Liver (tissue), 9 donors: ENCODE data around the gene GRID1. TPM values are rescaled to one million over a fixed set of nuclear protein-coding genes. Genes with fewer than 3 reads are reported as not detected.

Experiments used
- DNase-seq: peaks from one replicate; pipeline ENCODE4 v3.0.0-alpha.2; 2017; ENCODE audit warnings: low spot score
- H3K27ac ChIP-seq, 2 donors: one replicate each; pipeline ENCODE4 v1.7.0; 2013; ENCODE audit warnings: inconsistent platforms in 2 of 2, low read length in 2 of 2, control low read depth in 1 of 2, low read depth in 1 of 2, mild to moderate bottlenecking in 1 of 2
- H3K27me3 ChIP-seq, 4 donors: one replicate each; pipeline versions ENCODE4 v1.6.1 to v1.7.0; 2013; ENCODE audit warnings: low read length in 3 of 4, inconsistent platforms in 1 of 4, mild to moderate bottlenecking in 1 of 4, moderate library complexity in 1 of 4; ENCODE audit not compliant: control insufficient read depth in 4 of 4, insufficient read depth in 4 of 4
- H3K36me3 ChIP-seq, 4 donors: one replicate each; pipeline versions ENCODE4 v1.6.1 to v1.7.0; 2013; ENCODE audit warnings: low read length in 3 of 4, mild to moderate bottlenecking in 3 of 4, low read depth in 1 of 4, moderate library complexity in 1 of 4; ENCODE audit not compliant: control insufficient read depth in 4 of 4, insufficient read depth in 3 of 4
- H3K4me1 ChIP-seq, 4 donors: one replicate each; pipeline versions ENCODE4 v1.6.1 to v1.7.0; 2013; ENCODE audit warnings: low read length in 3 of 4, mild to moderate bottlenecking in 3 of 4, moderate library complexity in 1 of 4; ENCODE audit not compliant: control insufficient read depth in 4 of 4, insufficient read depth in 4 of 4
- H3K4me3 ChIP-seq, 3 donors: one replicate each; pipeline versions ENCODE4 v1.6.1 to v1.7.0; 2013; ENCODE audit warnings: low read length in 3 of 3, control low read depth in 1 of 3, low read depth in 1 of 3, mild to moderate bottlenecking in 1 of 3
- H3K9ac ChIP-seq, 2 donors: one replicate each; pipeline ENCODE4 v1.7.0; 2013; ENCODE audit warnings: low read length in 2 of 2, mild to moderate bottlenecking in 2 of 2, moderate library complexity in 2 of 2, control low read depth in 1 of 2, low read depth in 1 of 2
- H3K9me3 ChIP-seq, 4 donors: one replicate each; pipeline versions ENCODE4 v1.6.1 to v1.7.0; 2013; ENCODE audit warnings: low read length in 3 of 4; ENCODE audit not compliant: control insufficient read depth in 4 of 4
- ATF3 ChIP-seq: IDR thresholded peaks from 2 replicates; pipeline ENCODE4 v1.6.1; 2016; ENCODE audit warnings: antibody characterized with exemption
- CTCF ChIP-seq: fragments of 150-350 bp; IDR thresholded peaks from 2 replicates; pipeline ENCODE4 v1.5.1; 2017; ENCODE audit warnings: improper control_type of control experiment, low read depth, low read length; ENCODE audit not compliant: missing input control
- EGR1 ChIP-seq, 2 donors: IDR thresholded peaks; 2 replicates each; pipeline ENCODE4 v1.6.1; 2016 to 2018; ENCODE audit warnings: antibody characterized with exemption in 2 of 2, low read depth in 2 of 2
- FOXA1 ChIP-seq: IDR thresholded peaks from 2 replicates; pipeline ENCODE4 v1.6.1; 2016; ENCODE audit warnings: antibody characterized with exemption
- FOXA2 ChIP-seq: IDR thresholded peaks from 2 replicates; pipeline ENCODE4 v1.6.1; 2016; ENCODE audit warnings: antibody characterized with exemption
- GABPA ChIP-seq, 2 donors: IDR thresholded peaks in 1 of 2; conservative IDR thresholded peaks in 1 of 2; 2 replicates each; pipeline ENCODE4 v1.6.1; 2016; ENCODE audit warnings: antibody characterized with exemption in 2 of 2, mild to moderate bottlenecking in 1 of 2, moderate library complexity in 1 of 2
- HNF4A ChIP-seq, 2 donors: conservative IDR thresholded peaks; 2 replicates each; pipeline ENCODE4 v1.6.1; 2016; ENCODE audit warnings: antibody characterized with exemption in 2 of 2, mild to moderate bottlenecking in 2 of 2
- HNF4G ChIP-seq: IDR thresholded peaks from 2 replicates; pipeline ENCODE4 v1.6.1; 2016; ENCODE audit warnings: antibody characterized with exemption
- JUND ChIP-seq, 2 donors: IDR thresholded peaks; 2 replicates each; pipeline ENCODE4 v1.6.1; 2016; ENCODE audit warnings: antibody characterized with exemption in 2 of 2
- NR2F2 ChIP-seq: IDR thresholded peaks from 2 replicates; pipeline ENCODE4 v1.6.1; 2016; ENCODE audit warnings: antibody characterized with exemption
- RAD21 ChIP-seq, 2 donors: IDR thresholded peaks; 2 replicates each; pipeline ENCODE4 v1.6.1; 2016; ENCODE audit warnings: antibody characterized with exemption in 2 of 2, mild to moderate bottlenecking in 2 of 2
- RXRA ChIP-seq, 2 donors: IDR thresholded peaks; 2 replicates each; pipeline ENCODE4 v1.6.1; 2017 to 2018; ENCODE audit warnings: antibody characterized with exemption in 2 of 2, mild to moderate bottlenecking in 1 of 2
- SP1 ChIP-seq: IDR thresholded peaks from 2 replicates; pipeline ENCODE4 v1.6.1; 2018; ENCODE audit warnings: antibody characterized with exemption, mild to moderate bottlenecking
- TAF1 ChIP-seq: conservative IDR thresholded peaks from 2 replicates; pipeline ENCODE4 v1.6.1; 2016; ENCODE audit warnings: antibody characterized with exemption, mild to moderate bottlenecking
- YY1 ChIP-seq: IDR thresholded peaks from 2 replicates; pipeline ENCODE4 v1.6.1; 2016; ENCODE audit warnings: antibody characterized with exemption, mild to moderate bottlenecking
- WGBS: extraction: QIAGEN DNeasy Blood & Tissue Kit; methylation state at CpG from one replicate; pipeline ENCODE4 v1.1.7; 2013; 5-methylcytosine and 5-hydroxymethylcytosine counted together
- polyA plus RNA-seq, 2 donors: library from polyadenylated mRNA; stranded (reverse) in 1 of 2; unstranded in 1 of 2; fragments of 200-250 nt in 1 of 2; fragments of >200 nt in 1 of 2; fragmentation: Nextera tagmentation in 1 of 2; extraction: Ambion mirVana in 1 of 2; gene quantifications; one replicate each; pipeline versions ENCODE4 v1.2.1 to v1.2.3, GENCODE V29; 2013 to 2015
- total RNA-seq, 2 donors: library from RNA; depleted of rRNA; stranded (reverse); fragments of >200 nt; gene quantifications; one replicate each; pipeline ENCODE4 v1.2.3, GENCODE V29; 2014
- TF ChIP-seq, protein P1 (sequence below): IDR thresholded peaks from 2 replicates; pipeline ENCODE4 v1.6.1; 2016; ENCODE audit warnings: antibody characterized with exemption
- TF ChIP-seq, protein P2 (sequence below): IDR thresholded peaks from 2 replicates; pipeline ENCODE4 v1.6.1; 2016; ENCODE audit warnings: antibody characterized with exemption, mild to moderate bottlenecking
- TF ChIP-seq, protein P3 (sequence below): IDR thresholded peaks from 2 replicates; pipeline ENCODE4 v1.6.1; 2016; ENCODE audit warnings: antibody characterized with exemption
- donor health status: healthy.
- donor health status: healthy.
- donor health status: healthy.
- donor health status: healthy.
- donor health status: healthy.

The GRID1 gene
- total and polyA plus RNA-seq, 4 donors = 0.09 to 0.17 (median 0.14) TPM; not detected in 1

- H3K27me3 ChIP-seq = no peaks in the 10 kb centered on the region
- H3K4me3 ChIP-seq = no peak overlapping the region
- H3K36me3 ChIP-seq = no peaks in the 10 kb centered on the region
- no peak overlapping the region for H3K9ac ChIP-seq
- 74% methylated on average over 3 of the region's 3 CpGs for WGBS
- peaks cover 1 to 11% (median 7%) of the 10 kb centered on the region in 4 donors for H3K4me1 ChIP-seq
- DNase-seq = no peak
- no peak overlapping the region for H3K27ac ChIP-seq
- TF ChIP-seq NR2F2 (no peak), GABPA (IDR thresholded peaks at IDR 0.05 in 1 of 2, conservative IDR thresholded peaks at IDR 0.05 in 1 of 2) (no peak), RXRA (IDR thresholded peaks at IDR 0.05) (no peak), YY1 (no peak), HNF4A (conservative IDR thresholded peaks at IDR 0.05) (no peak), EGR1 (IDR thresholded peaks at IDR 0.05; ENCODE audit: low read depth in 2 of 2) (no peak)
- TF ChIP-seq, protein P1, sequence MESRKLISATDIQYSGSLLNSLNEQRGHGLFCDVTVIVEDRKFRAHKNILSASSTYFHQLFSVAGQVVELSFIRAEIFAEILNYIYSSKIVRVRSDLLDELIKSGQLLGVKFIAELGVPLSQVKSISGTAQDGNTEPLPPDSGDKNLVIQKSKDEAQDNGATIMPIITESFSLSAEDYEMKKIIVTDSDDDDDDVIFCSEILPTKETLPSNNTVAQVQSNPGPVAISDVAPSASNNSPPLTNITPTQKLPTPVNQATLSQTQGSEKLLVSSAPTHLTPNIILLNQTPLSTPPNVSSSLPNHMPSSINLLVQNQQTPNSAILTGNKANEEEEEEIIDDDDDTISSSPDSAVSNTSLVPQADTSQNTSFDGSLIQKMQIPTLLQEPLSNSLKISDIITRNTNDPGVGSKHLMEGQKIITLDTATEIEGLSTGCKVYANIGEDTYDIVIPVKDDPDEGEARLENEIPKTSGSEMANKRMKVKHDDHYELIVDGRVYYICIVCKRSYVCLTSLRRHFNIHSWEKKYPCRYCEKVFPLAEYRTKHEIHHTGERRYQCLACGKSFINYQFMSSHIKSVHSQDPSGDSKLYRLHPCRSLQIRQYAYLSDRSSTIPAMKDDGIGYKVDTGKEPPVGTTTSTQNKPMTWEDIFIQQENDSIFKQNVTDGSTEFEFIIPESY = no peak
- TF ChIP-seq, protein P2, sequence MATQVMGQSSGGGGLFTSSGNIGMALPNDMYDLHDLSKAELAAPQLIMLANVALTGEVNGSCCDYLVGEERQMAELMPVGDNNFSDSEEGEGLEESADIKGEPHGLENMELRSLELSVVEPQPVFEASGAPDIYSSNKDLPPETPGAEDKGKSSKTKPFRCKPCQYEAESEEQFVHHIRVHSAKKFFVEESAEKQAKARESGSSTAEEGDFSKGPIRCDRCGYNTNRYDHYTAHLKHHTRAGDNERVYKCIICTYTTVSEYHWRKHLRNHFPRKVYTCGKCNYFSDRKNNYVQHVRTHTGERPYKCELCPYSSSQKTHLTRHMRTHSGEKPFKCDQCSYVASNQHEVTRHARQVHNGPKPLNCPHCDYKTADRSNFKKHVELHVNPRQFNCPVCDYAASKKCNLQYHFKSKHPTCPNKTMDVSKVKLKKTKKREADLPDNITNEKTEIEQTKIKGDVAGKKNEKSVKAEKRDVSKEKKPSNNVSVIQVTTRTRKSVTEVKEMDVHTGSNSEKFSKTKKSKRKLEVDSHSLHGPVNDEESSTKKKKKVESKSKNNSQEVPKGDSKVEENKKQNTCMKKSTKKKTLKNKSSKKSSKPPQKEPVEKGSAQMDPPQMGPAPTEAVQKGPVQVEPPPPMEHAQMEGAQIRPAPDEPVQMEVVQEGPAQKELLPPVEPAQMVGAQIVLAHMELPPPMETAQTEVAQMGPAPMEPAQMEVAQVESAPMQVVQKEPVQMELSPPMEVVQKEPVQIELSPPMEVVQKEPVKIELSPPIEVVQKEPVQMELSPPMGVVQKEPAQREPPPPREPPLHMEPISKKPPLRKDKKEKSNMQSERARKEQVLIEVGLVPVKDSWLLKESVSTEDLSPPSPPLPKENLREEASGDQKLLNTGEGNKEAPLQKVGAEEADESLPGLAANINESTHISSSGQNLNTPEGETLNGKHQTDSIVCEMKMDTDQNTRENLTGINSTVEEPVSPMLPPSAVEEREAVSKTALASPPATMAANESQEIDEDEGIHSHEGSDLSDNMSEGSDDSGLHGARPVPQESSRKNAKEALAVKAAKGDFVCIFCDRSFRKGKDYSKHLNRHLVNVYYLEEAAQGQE = no peak
- TF ChIP-seq, protein P3, sequence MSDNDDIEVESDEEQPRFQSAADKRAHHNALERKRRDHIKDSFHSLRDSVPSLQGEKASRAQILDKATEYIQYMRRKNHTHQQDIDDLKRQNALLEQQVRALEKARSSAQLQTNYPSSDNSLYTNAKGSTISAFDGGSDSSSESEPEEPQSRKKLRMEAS = no peak
- peaks cover 0 to 3% (median 0%) of the 10 kb centered on the region in 4 donors for H3K9me3 ChIP-seq
Measured at GRCh38 chr10:86415116-86415515, 48.5 kb upstream of the GRID1 start.

DNA sequence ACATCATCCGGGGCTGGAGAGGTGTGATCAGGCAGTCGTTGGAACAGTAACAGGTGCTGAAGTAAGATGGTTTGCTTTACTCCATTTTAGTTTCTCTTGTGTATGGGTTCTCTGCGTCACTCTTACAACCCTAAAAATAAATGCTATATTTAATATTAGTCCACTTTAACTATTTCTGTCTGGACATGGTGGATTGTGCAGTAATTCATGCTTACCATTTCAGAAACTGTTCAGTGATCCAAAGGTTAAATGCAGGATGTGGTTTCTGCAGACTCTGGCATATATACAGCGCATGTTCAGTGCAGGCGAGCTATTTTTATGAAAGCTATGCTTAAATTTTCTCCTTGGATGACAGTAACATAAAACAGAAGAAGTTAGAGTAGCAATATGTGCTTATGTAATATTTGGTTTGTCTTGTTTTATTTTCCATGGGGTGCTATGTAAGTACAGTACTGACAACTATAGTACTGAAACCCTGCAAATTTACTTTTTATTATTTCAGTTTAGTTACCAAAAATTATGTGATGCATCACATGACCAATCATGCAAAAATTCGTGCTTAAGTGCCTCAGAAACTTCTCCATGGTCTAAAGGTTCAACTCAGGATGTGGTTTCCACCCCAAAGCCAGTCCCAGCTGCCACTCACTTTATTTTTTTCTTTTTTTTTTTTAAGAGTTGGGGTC lies 46.6 kb upstream of the GRID1 start:
- H3K4me1 ChIP-seq = peaks cover 1 to 11% (median 7%) of the 10 kb centered on the region in 4 donors
- no peak overlapping the region for H3K4me3 ChIP-seq
- DNase-seq = no peak
- TF ChIP-seq HNF4A (conservative IDR thresholded peaks at IDR 0.05) = no peak
- no peak for TF ChIP-seq FOXA1
- TF ChIP-seq FOXA2 = no peak
- no peak for TF ChIP-seq GABPA (IDR thresholded peaks at IDR 0.05 in 1 of 2, conservative IDR thresholded peaks at IDR 0.05 in 1 of 2)
- no peak for TF ChIP-seq ATF3
- no peak for TF ChIP-seq YY1
- no peak for TF ChIP-seq HNF4G
- TF ChIP-seq, protein P2 = no peak
- TF ChIP-seq RAD21 (IDR thresholded peaks at IDR 0.05) = no peak
- TF ChIP-seq NR2F2 = no peak
- TF ChIP-seq, protein P3 = no peak
- TF ChIP-seq EGR1 (IDR thresholded peaks at IDR 0.05; ENCODE audit: low read depth in 2 of 2) = no peak
- no peak for TF ChIP-seq CTCF
- TF ChIP-seq SP1 = no peak
- TF ChIP-seq JUND (IDR thresholded peaks at IDR 0.05) = no peak
- no peak for TF ChIP-seq TAF1

More for the DNA sequence above, 46.6 kb upstream of the GRID1 start:
- peaks cover 0 to 3% (median 0%) of the 10 kb centered on the region in 4 donors for H3K9me3 ChIP-seq
- no peak overlapping the region for H3K9ac ChIP-seq
- H3K36me3 ChIP-seq = no peaks in the 10 kb centered on the region
- H3K27ac ChIP-seq = no peak overlapping the region
- H3K27me3 ChIP-seq = no peaks in the 10 kb centered on the region
- WGBS = 67% methylated on average over 6 of the region's 6 CpGs
